ENCODE results near the gene NCOA7.
"Not testable (repeated sequence)": the region's sequence is repeated elsewhere in the genome, so short reads cannot be mapped to it uniquely, and the experiment has no call there.

Gene NCOA7

GRCh38 chr6:125789167-125789566 lies 1.6 kb upstream of the NCOA7 start:
- in situ Hi-C loops (cut with MboI; ENCODE audit: low pct_unique_long_range_greater_than_20kb, low sequenced_read_pairs), result loop anchor here (10.0 kb wide), 1 partner anchor 186 kb away; no protein-coding TSS in a partner anchor
- DNase-seq, result peak; percentile 19

- DNase-seq, result peak; percentile 64
- in situ Hi-C loops (cut with MboI; ENCODE audit: low pct_unique_long_range_greater_than_20kb, low sequenced_read_pairs), result loop anchor here (10.0 kb wide), 1 partner anchor 185 kb away; no protein-coding TSS in a partner anchor
Measured at GRCh38 chr6:125789576-125790357, 993 bp upstream of the NCOA7 start.

- in situ Hi-C loops (cut with MboI; ENCODE audit: low pct_unique_long_range_greater_than_20kb, low sequenced_read_pairs), result no loop called here
- DNase-seq, result peak; percentile 76
Measured at GRCh38 chr6:125791151-125791819, 525 bp downstream of the NCOA7 start.

DNA sequence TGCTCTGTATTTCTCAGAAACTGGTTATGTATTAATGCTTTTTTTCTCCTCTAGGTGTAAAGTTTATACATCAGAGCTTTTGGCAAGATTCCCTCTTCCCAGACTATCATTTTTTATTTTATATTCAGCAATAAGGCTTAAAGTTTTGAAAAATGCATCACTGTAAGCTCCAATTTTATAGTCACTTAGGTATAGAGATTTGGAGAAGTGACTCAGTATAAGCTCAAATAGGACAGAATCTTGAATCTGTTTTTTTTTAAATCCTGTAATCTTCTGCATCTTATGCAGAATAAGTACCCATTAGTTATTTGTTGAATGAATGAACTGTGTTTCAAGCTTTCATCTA lies 1.0 kb downstream of the NCOA7 start:
- in situ Hi-C loops (cut with MboI; ENCODE audit: low pct_unique_long_range_greater_than_20kb, low sequenced_read_pairs), result no loop called here
- no peak for DNase-seq

GRCh38 chr6:125792172-125792571 lies 1.4 kb downstream of the NCOA7 start:
- DNase-seq, result no peak
- in situ Hi-C loops (cut with MboI; ENCODE audit: low pct_unique_long_range_greater_than_20kb, low sequenced_read_pairs), result no loop called here

- no peak for DNase-seq
- in situ Hi-C loops (cut with MboI; ENCODE audit: low pct_unique_long_range_greater_than_20kb, low sequenced_read_pairs), result no loop called here
Measured at GRCh38 chr6:125792680-125793079, 1.9 kb downstream of the NCOA7 start.

GRCh38 chr6:125793280-125793679 lies 2.5 kb downstream of the NCOA7 start:
- in situ Hi-C loops (cut with MboI; ENCODE audit: low pct_unique_long_range_greater_than_20kb, low sequenced_read_pairs), result no loop called here
- DNase-seq, result no peak

- in situ Hi-C loops (cut with MboI; ENCODE audit: low pct_unique_long_range_greater_than_20kb, low sequenced_read_pairs), result no loop called here
- no peak for DNase-seq
Measured at GRCh38 chr6:125793863-125794262, 3.1 kb downstream of the NCOA7 start.

- in situ Hi-C loops (cut with MboI; ENCODE audit: low pct_unique_long_range_greater_than_20kb, low sequenced_read_pairs), result no loop called here
- no peak for DNase-seq
Measured at GRCh38 chr6:125794342-125795137, 3.8 kb downstream of the NCOA7 start.

- no peak for DNase-seq
- in situ Hi-C loops (cut with MboI; ENCODE audit: low pct_unique_long_range_greater_than_20kb, low sequenced_read_pairs), result no loop called here
Measured at GRCh38 chr6:125795301-125795700, 4.5 kb downstream of the NCOA7 start.

GRCh38 chr6:125797120-125797885 lies 6.5 kb downstream of the NCOA7 start:
- in situ Hi-C loops (cut with MboI; ENCODE audit: low pct_unique_long_range_greater_than_20kb, low sequenced_read_pairs), result no loop called here
- no peak for DNase-seq

GRCh38 chr6:125797886-125798444 lies 7.2 kb downstream of the NCOA7 start:
- in situ Hi-C loops (cut with MboI; ENCODE audit: low pct_unique_long_range_greater_than_20kb, low sequenced_read_pairs), result no loop called here
- DNase-seq, result no peak

- DNase-seq, result peak; percentile 55
- in situ Hi-C loops (cut with MboI; ENCODE audit: low pct_unique_long_range_greater_than_20kb, low sequenced_read_pairs), result no loop called here
Measured at GRCh38 chr6:125798734-125799508, 8.2 kb downstream of the NCOA7 start.

DNA sequence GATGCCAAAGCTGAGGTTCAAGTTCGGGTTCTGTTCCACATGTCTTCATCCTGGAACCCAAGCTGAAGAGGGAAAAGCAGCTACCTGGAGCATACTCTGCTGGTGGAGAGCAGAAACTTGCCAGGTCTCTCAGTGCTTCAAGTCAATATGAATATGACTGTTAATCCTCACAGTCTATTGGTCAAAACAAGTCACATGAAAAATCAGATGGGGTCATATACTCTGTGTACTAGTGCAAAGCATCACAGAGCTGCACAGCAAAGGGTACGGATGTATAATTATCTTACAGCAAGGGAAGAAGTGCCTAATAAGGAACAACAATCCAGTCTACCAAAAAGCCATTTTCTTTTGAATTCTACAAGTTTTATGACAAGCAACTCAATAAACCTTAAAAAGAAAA lies 11.6 kb downstream of the NCOA7 start:
- in situ Hi-C loops (cut with MboI; ENCODE audit: low pct_unique_long_range_greater_than_20kb, low sequenced_read_pairs), result no loop called here
- DNase-seq, result no peak

DNA sequence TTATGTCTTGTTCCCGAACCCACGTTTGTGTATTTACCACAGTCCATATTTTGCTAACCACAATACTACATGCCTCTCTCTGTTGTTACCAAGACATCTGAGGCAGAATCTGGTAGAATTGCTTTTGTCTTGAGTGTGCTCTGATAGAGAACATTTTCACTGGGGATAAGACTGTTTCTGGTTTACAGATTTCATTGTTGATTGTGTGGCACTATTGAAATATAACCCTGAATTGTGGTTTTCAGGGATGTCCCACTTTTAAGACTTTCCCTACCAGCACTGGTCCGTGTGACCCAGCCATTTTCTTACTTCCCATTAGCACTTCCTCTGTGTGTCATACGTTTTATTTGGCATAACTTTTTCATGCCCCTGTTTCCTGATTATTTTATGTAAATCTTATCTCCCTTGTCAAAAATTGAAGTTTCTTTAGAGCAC lies 12.2 kb downstream of the NCOA7 start:
- DNase-seq, result peak; percentile 62
- in situ Hi-C loops (cut with MboI; ENCODE audit: low pct_unique_long_range_greater_than_20kb, low sequenced_read_pairs), result no loop called here

GRCh38 chr6:125804264-125804663 lies 13.5 kb downstream of the NCOA7 start:
- in situ Hi-C loops (cut with MboI; ENCODE audit: low pct_unique_long_range_greater_than_20kb, low sequenced_read_pairs), result no loop called here
- DNase-seq, result no peak

- in situ Hi-C loops (cut with MboI; ENCODE audit: low pct_unique_long_range_greater_than_20kb, low sequenced_read_pairs); DNase-seq: not testable (repeated sequence)
Measured at GRCh38 chr6:125804866-125805425, 14.2 kb downstream of the NCOA7 start.

GRCh38 chr6:125806813-125807212 lies 16.1 kb downstream of the NCOA7 start:
- in situ Hi-C loops (cut with MboI; ENCODE audit: low pct_unique_long_range_greater_than_20kb, low sequenced_read_pairs), result no loop called here
- DNase-seq, result no peak
